HEK293T (cell line): ENCODE results near the gene RPS3A.

Source experiments
- CTCF ChIA-PET: fragments of 350-600 bp; formaldehyde crosslinking; extraction: SDS; loops from one replicate; lab custom pipeline; 2021; ENCODE audit warnings: antibody characterized with exemption, inconsistent platforms; lab: Yijun Ruan, JAX
- POLR2A ChIA-PET: fragments of 350-600 bp; formaldehyde crosslinking; extraction: SDS; loops from one replicate; lab custom pipeline; 2020; ENCODE audit warnings: antibody characterized with exemption, inconsistent platforms; lab: Yijun Ruan, JAX
- DNase-seq: peaks from one replicate; pipeline ENCODE4 v3.0.0; 2012; ENCODE audit warnings: mixed read lengths; ENCODE audit errors: extremely low spot score
- ARNT ChIP-seq: fragments of 450-650 bp; IDR thresholded peaks from 2 replicates; pipeline ENCODE4 v1.6.1; 2017; ENCODE audit warnings: mild to moderate bottlenecking
- BHLHE40 ChIP-seq: fragments of 450-650 bp; IDR thresholded peaks from 2 replicates; pipeline ENCODE4 v1.6.1; 2016; ENCODE audit warnings: mild to moderate bottlenecking, moderate library complexity, borderline replicate concordance
- CTBP1 ChIP-seq: fragments of 450-650 bp; IDR thresholded peaks from 2 replicates; pipeline ENCODE4 v1.6.1; 2016; ENCODE audit warnings: borderline replicate concordance
- ELF4 ChIP-seq: fragments of 450-650 bp; IDR thresholded peaks from 2 replicates; pipeline ENCODE4 v1.6.1; 2017; ENCODE audit warnings: antibody characterized with exemption
- FOXA1 ChIP-seq: fragments of 450-650 bp; IDR thresholded peaks from 2 replicates; pipeline ENCODE4 v1.6.1; 2016; ENCODE audit warnings: mild to moderate bottlenecking
- FOXK2 ChIP-seq: fragments of 450-650 bp; IDR thresholded peaks from 2 replicates; pipeline ENCODE4 v1.6.1; 2016; ENCODE audit warnings: mild to moderate bottlenecking
- FOXM1 ChIP-seq: fragments of 450-650 bp; IDR thresholded peaks from 2 replicates; pipeline ENCODE4 v1.6.1; 2017; ENCODE audit warnings: mild to moderate bottlenecking, borderline replicate concordance
- HDGF ChIP-seq: fragments of 450-650 bp; IDR thresholded peaks from 2 replicates; pipeline ENCODE4 v1.6.1; 2017; ENCODE audit warnings: antibody characterized with exemption, borderline replicate concordance
- L3MBTL2 ChIP-seq: fragments of 450-650 bp; conservative IDR thresholded peaks from 2 replicates; pipeline ENCODE4 v1.6.1; 2016; ENCODE audit warnings: mild to moderate bottlenecking
- LEF1 ChIP-seq: fragments of 450-650 bp; IDR thresholded peaks from 2 replicates; pipeline ENCODE4 v1.6.1; 2017; ENCODE audit warnings: mild to moderate bottlenecking, borderline replicate concordance
- NFRKB ChIP-seq: fragments of 450-650 bp; IDR thresholded peaks from 2 replicates; pipeline ENCODE4 v1.6.1; 2016; ENCODE audit warnings: mild to moderate bottlenecking, moderate library complexity
- PKNOX1 ChIP-seq: fragments of 450-650 bp; IDR thresholded peaks from 2 replicates; pipeline ENCODE4 v1.6.1; 2016
- SP1 ChIP-seq: fragments of 450-650 bp; IDR thresholded peaks from 2 replicates; pipeline ENCODE4 v1.6.1; 2017
- SUZ12 ChIP-seq: fragments of 450-650 bp; IDR thresholded peaks from 2 replicates; pipeline ENCODE4 v1.6.1; 2016; ENCODE audit warnings: mild to moderate bottlenecking
- TARDBP ChIP-seq: fragments of 450-650 bp; IDR thresholded peaks from 2 replicates; pipeline ENCODE4 v1.6.1; 2016
- ZNF384 ChIP-seq: fragments of 450-650 bp; IDR thresholded peaks from 2 replicates; pipeline ENCODE4 v1.6.1; 2016

The RPS3A gene

GRCh38 chr4:151094290-151094751 is 5.1 kb upstream of the RPS3A start:
- DNase-seq = no peak
- ChIA-PET POLR2A (no interaction called here), CTCF (no interaction called here)
- TF ChIP-seq PKNOX1 (no peak), FOXA1 (no peak), FOXK2 (no peak), BHLHE40 (no peak), ZNF384 (no peak), HDGF (no peak), CTBP1 (no peak), SP1 (no peak), SUZ12 (no peak), FOXM1 (no peak)

GRCh38 chr4:151095142-151095541 is 4.3 kb upstream of the RPS3A start:
- TF ChIP-seq LEF1 (no peak), TARDBP (no peak), ARNT (no peak), L3MBTL2 (no peak), PKNOX1 (no peak), SUZ12 (no peak), FOXA1 (no peak), FOXM1 (no peak), HDGF (no peak), CTBP1 (no peak), ELF4 (no peak), ZNF384 (no peak)
- CTCF ChIA-PET = no interaction called here

GRCh38 chr4:151097759-151098158 is 1.7 kb upstream of the RPS3A start:
- CTCF ChIA-PET = no interaction called here
- TF ChIP-seq ARNT (no peak), NFRKB (no peak), TARDBP (no peak), SUZ12 (no peak), FOXK2 (no peak), SP1 (no peak), L3MBTL2 (no peak), BHLHE40 (no peak), CTBP1 (no peak), FOXM1 (no peak), ZNF384 (no peak), HDGF (no peak), PKNOX1 (no peak), FOXA1 (no peak)
- POLR2A ChIA-PET = interaction anchor here (2.8 kb wide), 1 partner anchor 82 kb away, joined by 9 read pairs; the partner anchor contains the start of gene LRBA
- DNase-seq = no peak

More at GRCh38 chr4:151095142-151095541, 4.3 kb upstream of the RPS3A start:
- POLR2A ChIA-PET = no interaction called here
- no peak for DNase-seq

- DNase-seq = no peak
- TF ChIP-seq HDGF (no peak), LEF1 (no peak), ZNF384 (no peak), FOXM1 (no peak), PKNOX1 (no peak), SUZ12 (no peak), ARNT (no peak), SP1 (no peak), NFRKB (no peak), FOXK2 (no peak), ELF4 (no peak), FOXA1 (no peak), CTBP1 (no peak), BHLHE40 (no peak), TARDBP (no peak), L3MBTL2 (no peak)
- POLR2A ChIA-PET = interaction anchor here (0.6 to 2.8 kb wide), 3 partner anchors 14 to 83 kb away, joined by 3 to 9 read pairs (median 3); partner anchors contain the start of gene LRBA
- CTCF ChIA-PET = interaction anchor here (0.6 to 1.3 kb wide), 2 partner anchors 9 to 132 kb away, joined by 3 to 5 read pairs; no protein-coding TSS in a partner anchor
Observed at GRCh38 chr4:151098979-151099228, 524 bp upstream of the RPS3A start.

GRCh38 chr4:151099976-151100417 is 569 bp downstream of the RPS3A start:
- DNase-seq = no peak
- ChIA-PET POLR2A (interaction anchor here (0.9 to 2.8 kb wide), 7 partner anchors 9 to 248 kb away, joined by 3 to 9 read pairs (median 3); partner anchors contain the start of gene LRBA), CTCF (no interaction called here)
- TF ChIP-seq ARNT (no peak), FOXM1 (no peak), ELF4 (no peak), TARDBP (no peak), SUZ12 (no peak), FOXK2 (no peak), CTBP1 (no peak), L3MBTL2 (no peak)

- ChIA-PET POLR2A (interaction anchor here (0.9 to 1.1 kb wide), 6 partner anchors 9 to 247 kb away, joined by 3 to 6 read pairs (median 3); no protein-coding TSS in a partner anchor), CTCF (no interaction called here)
- no peak for TF ChIP-seq CTBP1
- TF ChIP-seq TARDBP = no peak
- TF ChIP-seq ARNT = no peak
- no peak for TF ChIP-seq FOXA1
- TF ChIP-seq L3MBTL2 = no peak
- DNase-seq = no peak
Observed at GRCh38 chr4:151100531-151100930, 1.1 kb downstream of the RPS3A start.
